ENCODE measurements around the gene IL1RN. TPM values are rescaled to one million over a fixed set of nuclear protein-coding genes. Genes with fewer than 3 reads are reported as not detected.

The IL1RN gene
- total and polyA plus RNA-seq, 2 of the 4 experiments (the other 2 are of a cell fraction): not detected

- no peak overlapping the region for H2AFZ ChIP-seq (replicated peaks; ENCODE audit: low read length, poor library complexity)
Observed at GRCh38 chr2:113119111-113119510, 8.3 kb upstream of the IL1RN start.

More at GRCh38 chr2:113119111-113119510, 8.3 kb upstream of the IL1RN start:
- H3K56ac ChIP-seq (ENCODE audit: extremely low read depth, insufficient read depth, low read length): no peak overlapping the region
- H4K91ac ChIP-seq (ENCODE audit: insufficient read depth, low read depth, low read length): no peak overlapping the region
- CTCF ChIA-PET: no interaction called here
- no peak overlapping the region for H2BK120ac ChIP-seq (ENCODE audit: low read depth, low read length)
- H3K18ac ChIP-seq (ENCODE audit: low read depth, low read length): no peak overlapping the region
- no peaks in the 10 kb centered on the region for H4K20me1 ChIP-seq (ENCODE audit: insufficient read depth, low read length)
- DNase-seq: no peak
- no CpG with 5 or more reads among the region's 2 CpGs for WGBS, 2 experiments (ENCODE audit: extremely low coverage in 2 of 2, insufficient read length in 1 of 2)
- no peak for ATAC-seq (ENCODE audit: low read depth)
- H4K8ac ChIP-seq (ENCODE audit: low read depth in 2 of 2, low read length in 2 of 2): no peak overlapping the region
- no peak overlapping the region for H3K27ac ChIP-seq (ENCODE audit: insufficient read depth, low read length)
- no peak overlapping the region for H2BK15ac ChIP-seq (ENCODE audit: low read depth, low read length)
- no peaks in the 10 kb centered on the region for H3K36me3 ChIP-seq (ENCODE audit: control insufficient read depth, insufficient read depth, low read length)
- no peak overlapping the region for H4K5ac ChIP-seq (ENCODE audit: low read depth, low read length)
- no peak overlapping the region for H3K4me3 ChIP-seq (ENCODE audit: insufficient read depth, low read depth, low read length)
- no peak overlapping the region for H3K9ac ChIP-seq (ENCODE audit: low read depth, low read length)
- peaks cover 15% of the 10 kb centered on the region for H3K27me3 ChIP-seq (ENCODE audit: control insufficient read depth, insufficient read depth, low read length)
- H2AK5ac ChIP-seq (ENCODE audit: low read depth, low read length): no peak overlapping the region
- no peak overlapping the region for H3K4me2 ChIP-seq (ENCODE audit: low read depth, low read length)
- H2BK20ac ChIP-seq (ENCODE audit: low read depth, low read length): no peak overlapping the region
- TF ChIP-seq BHLHE40 (IDR thresholded peaks at IDR 0.05; ENCODE audit: low read depth, low read length): no peak
- TF ChIP-seq MXI1 (IDR thresholded peaks at IDR 0.05; ENCODE audit: borderline replicate concordance, low read depth, low read length): no peak
- TF ChIP-seq CEBPB (IDR thresholded peaks at IDR 0.05; ENCODE audit: low read depth, low read length): no peak
- TF ChIP-seq RAD21 (IDR thresholded peaks at IDR 0.05; ENCODE audit: low read length): no peak
- TF ChIP-seq POLR2A (IDR thresholded peaks at IDR 0.05; ENCODE audit: low read depth, low read length): no peak
- TF ChIP-seq MAZ (IDR thresholded peaks at IDR 0.05; ENCODE audit: borderline replicate concordance, low read depth, low read length): no peak
- no peak for TF ChIP-seq RCOR1 (IDR thresholded peaks at IDR 0.05; ENCODE audit: insufficient replicate concordance, low read length)
- TF ChIP-seq USF2 (IDR thresholded peaks at IDR 0.05; ENCODE audit: low read depth, low read length): no peak
- no peak for TF ChIP-seq MAFK (IDR thresholded peaks at IDR 0.05; ENCODE audit: low read depth, low read length)
- no peak for TF ChIP-seq CHD1 (IDR thresholded peaks at IDR 0.05; ENCODE audit: low read depth, low read length)
- no peak for TF ChIP-seq ELK1 (IDR thresholded peaks at IDR 0.05; ENCODE audit: borderline replicate concordance, low read depth, low read length)
- TF ChIP-seq CTCF (conservative IDR thresholded peaks at IDR 0.05; ENCODE audit: low read depth, low read length): no peak
- no peak for TF ChIP-seq RFX5 (IDR thresholded peaks at IDR 0.05; ENCODE audit: low read depth, low read length)
- TF ChIP-seq NFE2L2 (IDR thresholded peaks at IDR 0.05; ENCODE audit: low read depth, low read length): no peak
- no peak overlapping the region for H3K14ac ChIP-seq (replicated peaks; ENCODE audit: low read depth, low read length)
- H3K4ac ChIP-seq (ENCODE audit: low read depth, low read length): no peak overlapping the region
- H2BK5ac ChIP-seq (ENCODE audit: low read depth, low read length, poor library complexity, severe bottlenecking): no peak overlapping the region
- POLR2A ChIA-PET (ENCODE audit: unreplicated experiment): no interaction called here
- BruUV-seq (replicated peaks): no TSS peak
- H3K79me1 ChIP-seq (ENCODE audit: low read depth in 1 of 2, low read length in 2 of 2): no peaks in the 10 kb centered on the region
- no peaks in the 10 kb centered on the region for H3K4me1 ChIP-seq (ENCODE audit: control insufficient read depth, insufficient read depth, low read length)
- in situ Hi-C loops (cut with MboI; ENCODE audit: low sequenced_read_pairs): no loop called here
- no peaks in the 10 kb centered on the region for H3K9me1 ChIP-seq (ENCODE audit: insufficient read depth, low read length)
- H3K9me3 ChIP-seq (ENCODE audit: control insufficient read depth, insufficient read depth, low read length): no peaks in the 10 kb centered on the region
- intact Hi-C loops (cut with micrococcal nuclease): no loop called here
- no peak overlapping the region for H3K23ac ChIP-seq (ENCODE audit: low read depth, low read length)
- H2AK9ac ChIP-seq (replicated peaks; ENCODE audit: low read depth, low read length, poor library complexity): no peak overlapping the region
- dilution Hi-C loops (cut with HindIII; ENCODE audit: low sequenced_read_pairs, unreplicated experiment): no loop called here

All from IMR-90 (cell line).